ENCODE measurements around the gene ASS1. TPM values are rescaled to one million over a fixed set of nuclear protein-coding genes. Genes with fewer than 3 reads are reported as not detected.

Gene ASS1
- 100 to 1,000 TPM; 106 to 761 (median 547) TPM for total RNA-seq

DNA sequence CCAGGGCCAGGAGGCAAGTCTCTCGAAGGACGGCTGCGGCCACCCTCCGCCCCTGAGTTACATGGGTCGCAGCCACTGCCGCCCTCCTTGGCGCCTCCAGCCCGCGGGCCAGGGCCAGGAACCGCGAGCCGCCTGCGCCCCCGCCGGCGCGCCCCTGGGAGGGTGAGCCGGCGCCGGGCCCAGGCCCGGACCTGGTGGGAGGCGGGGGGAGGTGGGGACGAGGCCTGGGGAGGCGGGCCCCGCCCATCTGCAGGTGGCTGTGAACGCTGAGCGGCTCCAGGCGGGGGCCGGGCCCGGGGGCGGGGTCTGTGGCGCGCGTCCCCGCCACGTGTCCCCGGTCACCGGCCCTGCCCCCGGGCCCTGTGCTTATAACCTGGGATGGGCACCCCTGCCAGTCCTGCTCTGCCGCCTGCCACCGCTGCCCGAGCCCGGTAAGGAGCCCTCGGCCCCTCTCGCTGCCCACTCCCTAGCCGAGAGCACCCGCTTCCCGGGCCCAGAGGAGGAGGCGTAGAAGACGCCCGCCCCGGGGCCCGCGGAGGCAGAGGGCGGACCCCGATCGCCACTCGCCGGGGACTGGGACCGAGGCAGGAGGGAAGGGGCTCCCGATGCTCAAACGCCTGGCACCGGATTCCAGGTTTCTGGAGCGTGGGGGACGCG lies at the start of gene ASS1:
Gene ASS1 (plus strand): TSS at position 397 of the 657 bp plus-strand sequence. CDS start 7,268 bp downstream, outside the sequence.
- peak; percentile 20 to 95 (median 87) for DNase-seq
- peaks cover 0 to 44% (median 4%) of the 10 kb centered on the region in 4 donors for H3K4me1 ChIP-seq
- H3K27ac ChIP-seq, result peak within 1 kb of the TSS; percentile 62 to 89 (median 79)
- H3K4me3 ChIP-seq, result peak within 1 kb of the TSS; percentile 43 to 79 (median 52)
- H3K27me3 ChIP-seq, result no peaks in the 10 kb centered on the region
- TF ChIP-seq POLR2A (IDR thresholded peaks at IDR 0.05), result peak; percentile 94
- TF ChIP-seq, protein P1, sequence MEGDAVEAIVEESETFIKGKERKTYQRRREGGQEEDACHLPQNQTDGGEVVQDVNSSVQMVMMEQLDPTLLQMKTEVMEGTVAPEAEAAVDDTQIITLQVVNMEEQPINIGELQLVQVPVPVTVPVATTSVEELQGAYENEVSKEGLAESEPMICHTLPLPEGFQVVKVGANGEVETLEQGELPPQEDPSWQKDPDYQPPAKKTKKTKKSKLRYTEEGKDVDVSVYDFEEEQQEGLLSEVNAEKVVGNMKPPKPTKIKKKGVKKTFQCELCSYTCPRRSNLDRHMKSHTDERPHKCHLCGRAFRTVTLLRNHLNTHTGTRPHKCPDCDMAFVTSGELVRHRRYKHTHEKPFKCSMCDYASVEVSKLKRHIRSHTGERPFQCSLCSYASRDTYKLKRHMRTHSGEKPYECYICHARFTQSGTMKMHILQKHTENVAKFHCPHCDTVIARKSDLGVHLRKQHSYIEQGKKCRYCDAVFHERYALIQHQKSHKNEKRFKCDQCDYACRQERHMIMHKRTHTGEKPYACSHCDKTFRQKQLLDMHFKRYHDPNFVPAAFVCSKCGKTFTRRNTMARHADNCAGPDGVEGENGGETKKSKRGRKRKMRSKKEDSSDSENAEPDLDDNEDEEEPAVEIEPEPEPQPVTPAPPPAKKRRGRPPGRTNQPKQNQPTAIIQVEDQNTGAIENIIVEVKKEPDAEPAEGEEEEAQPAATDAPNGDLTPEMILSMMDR (IDR thresholded peaks at IDR 0.05), result peak in 2 of 6 experiments; percentile 11 to 13
- no peaks in the 10 kb centered on the region for H3K36me3 ChIP-seq
- H3K9me3 ChIP-seq, result peaks cover 0 to 6% (median 0%) of the 10 kb centered on the region in 4 donors

DNA sequence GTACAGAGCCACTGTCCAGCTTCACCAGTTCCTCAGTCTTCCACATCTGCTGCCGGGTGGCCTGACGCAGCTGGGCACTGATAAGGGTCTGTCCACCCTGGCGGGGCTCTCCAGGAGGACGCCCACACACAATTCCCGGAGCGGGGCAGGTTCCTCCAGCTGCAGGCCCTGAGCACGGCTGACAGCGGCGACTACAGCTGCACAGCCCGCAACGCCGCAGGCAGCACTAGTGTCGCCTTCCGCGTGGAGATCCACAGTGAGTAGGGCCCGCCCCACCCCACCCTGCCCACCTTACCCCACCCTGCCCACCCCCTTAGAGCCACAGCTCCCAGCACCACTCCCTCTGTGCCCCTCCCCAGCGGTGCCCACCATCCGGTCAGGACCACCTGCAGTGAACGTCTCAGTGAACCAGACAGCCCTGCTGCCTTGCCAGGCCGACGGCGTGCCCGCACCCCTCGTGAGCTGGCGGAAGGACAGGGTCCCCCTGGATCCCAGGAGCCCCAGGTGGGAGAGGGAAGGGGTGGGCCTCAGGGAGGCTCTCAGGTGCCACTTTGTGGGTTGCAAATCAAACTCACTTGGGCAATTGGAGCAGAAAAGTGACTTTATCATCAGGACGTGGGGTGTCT lies 48.8 kb upstream of the ASS1 start:
- no peaks in the 10 kb centered on the region for H3K36me3 ChIP-seq
- H3K27me3 ChIP-seq, result no peaks in the 10 kb centered on the region
- TF ChIP-seq, protein P1 (IDR thresholded peaks at IDR 0.05), result no peak
- no peak for TF ChIP-seq POLR2A (IDR thresholded peaks at IDR 0.05)
- no peak overlapping the region for H3K4me3 ChIP-seq
- H3K9me3 ChIP-seq, result no peaks in the 10 kb centered on the region
- peaks cover 0 to 17% (median 2%) of the 10 kb centered on the region in 4 donors for H3K4me1 ChIP-seq
- H3K27ac ChIP-seq, result no peak overlapping the region
- no peak for DNase-seq

DNA sequence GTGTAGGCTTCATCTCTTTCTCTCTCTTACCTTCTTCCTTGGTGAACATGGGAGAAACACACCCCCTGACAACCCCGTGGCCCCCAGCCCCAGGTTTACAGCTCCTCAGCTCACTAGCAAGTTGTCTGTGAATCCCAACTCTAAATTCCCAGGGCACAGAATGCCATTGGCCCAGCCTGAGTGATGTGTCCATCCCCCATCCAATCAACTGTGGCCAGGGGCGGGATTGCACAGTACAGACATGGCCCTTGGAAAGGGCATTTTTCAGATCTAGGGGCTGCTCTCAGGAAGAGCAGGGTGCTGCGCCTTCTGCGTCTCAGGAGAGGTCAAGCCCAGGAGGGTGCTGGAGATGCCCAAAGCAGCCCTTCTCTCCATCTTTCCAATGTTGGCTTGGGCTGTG lies 48.2 kb upstream of the ASS1 start:
- no peak for DNase-seq
- Histone ChIP-seq H3K9me3 (no peaks in the 10 kb centered on the region), H3K27me3 (no peaks in the 10 kb centered on the region), H3K4me1 (peaks cover 0 to 15% (median 2%) of the 10 kb centered on the region in 4 donors), H3K4me3 (no peak overlapping the region), H3K36me3 (no peaks in the 10 kb centered on the region), H3K27ac (no peak overlapping the region)
- TF ChIP-seq, protein P1 (IDR thresholded peaks at IDR 0.05), result no peak
- no peak for TF ChIP-seq POLR2A (IDR thresholded peaks at IDR 0.05)

DNA sequence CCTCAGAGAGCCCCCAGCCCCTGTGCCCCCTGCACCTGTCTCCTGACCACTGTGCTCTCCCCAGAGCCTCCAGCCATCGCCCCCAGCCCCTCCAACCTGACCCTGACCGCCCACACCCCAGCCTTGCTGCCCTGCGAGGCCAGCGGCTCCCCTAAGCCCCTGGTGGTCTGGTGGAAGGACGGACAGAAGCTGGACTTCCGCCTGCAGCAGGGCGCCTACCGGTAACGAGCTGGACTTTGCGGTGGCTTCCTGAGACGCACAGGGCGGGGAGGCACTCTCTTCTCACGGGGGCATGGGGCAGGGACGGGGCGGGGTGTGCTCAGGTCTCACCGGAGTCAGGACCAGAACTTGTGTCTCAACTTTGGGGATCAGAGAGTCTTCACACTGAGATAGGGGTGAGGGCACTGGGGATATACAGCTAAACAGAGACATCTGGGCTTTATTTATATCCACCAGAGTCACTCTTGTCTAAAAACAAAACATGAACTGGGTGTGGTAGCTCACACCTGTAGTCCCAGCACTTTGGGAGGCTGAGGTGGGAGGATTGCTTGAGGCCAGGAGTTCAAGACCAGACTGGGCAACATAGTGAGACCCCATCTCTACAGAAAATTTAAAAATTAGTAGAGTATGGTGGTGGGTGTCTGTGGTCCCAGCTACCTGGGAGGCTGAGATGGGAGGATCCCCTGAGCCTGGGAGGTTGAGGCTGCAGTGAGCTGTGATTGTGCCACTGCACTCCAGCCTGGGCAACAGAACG lies 46.1 kb upstream of the ASS1 start:
- Histone ChIP-seq H3K9me3 (no peaks in the 10 kb centered on the region), H3K36me3 (peaks cover 0 to 5% (median 0%) of the 10 kb centered on the region in 3 donors), H3K27me3 (no peaks in the 10 kb centered on the region), H3K27ac (no peak overlapping the region), H3K4me1 (peaks cover 0 to 6% (median 0%) of the 10 kb centered on the region in 4 donors), H3K4me3 (no peak overlapping the region)
- TF ChIP-seq, protein P1 (IDR thresholded peaks at IDR 0.05), result no peak
- TF ChIP-seq POLR2A (IDR thresholded peaks at IDR 0.05), result no peak
- DNase-seq, result no peak

DNA sequence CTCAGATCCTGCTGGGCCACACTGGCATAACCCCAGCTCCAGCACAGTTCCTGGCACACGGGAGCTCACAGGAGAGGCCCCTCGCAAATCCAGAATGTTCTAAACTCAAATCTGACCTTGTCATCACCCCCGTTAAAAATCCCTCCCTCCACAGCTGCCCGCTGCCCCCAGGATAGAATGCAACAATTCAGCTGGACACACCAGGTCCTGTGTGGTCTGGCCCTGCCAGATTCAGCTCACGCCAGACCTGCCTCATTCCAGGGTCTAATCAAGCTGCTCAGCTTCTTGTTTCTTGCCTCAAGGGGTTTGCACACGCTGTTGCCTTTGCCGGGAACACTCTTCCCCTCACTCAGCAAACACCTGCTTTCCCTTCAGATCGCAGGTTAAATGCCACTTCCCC lies 45.0 kb upstream of the ASS1 start:
- TF ChIP-seq, protein P1 (IDR thresholded peaks at IDR 0.05), result no peak
- no peak for TF ChIP-seq POLR2A (IDR thresholded peaks at IDR 0.05)
- H3K4me3 ChIP-seq, result no peak overlapping the region
- DNase-seq, result no peak
- H3K4me1 ChIP-seq, result peaks cover 0 to under 1% (median 0%) of the 10 kb centered on the region in 4 donors
- no peaks in the 10 kb centered on the region for H3K9me3 ChIP-seq
- H3K36me3 ChIP-seq, result peaks cover 0 to 16% (median 0%) of the 10 kb centered on the region in 3 donors
- no peak overlapping the region for H3K27ac ChIP-seq
- H3K27me3 ChIP-seq, result no peaks in the 10 kb centered on the region

Data from Peyer's patch (tissue), 4 donors.